GM12873 (cell line): ENCODE data around the gene SAXO1.

Experiments used
- CTCF ChIP-seq: IDR thresholded peaks from 2 replicates; pipeline ENCODE4 v1.5.1; 2012; ENCODE audit warnings: low read depth, mild to moderate bottlenecking, moderate library complexity, low read length, control low read depth; ENCODE audit not compliant: insufficient read depth; ENCODE audit errors: missing control alignments

Gene SAXO1

GRCh38 chr9:18997151-18997550 lies 35.9 kb downstream of the SAXO1 start:
- no peak for TF ChIP-seq CTCF

DNA sequence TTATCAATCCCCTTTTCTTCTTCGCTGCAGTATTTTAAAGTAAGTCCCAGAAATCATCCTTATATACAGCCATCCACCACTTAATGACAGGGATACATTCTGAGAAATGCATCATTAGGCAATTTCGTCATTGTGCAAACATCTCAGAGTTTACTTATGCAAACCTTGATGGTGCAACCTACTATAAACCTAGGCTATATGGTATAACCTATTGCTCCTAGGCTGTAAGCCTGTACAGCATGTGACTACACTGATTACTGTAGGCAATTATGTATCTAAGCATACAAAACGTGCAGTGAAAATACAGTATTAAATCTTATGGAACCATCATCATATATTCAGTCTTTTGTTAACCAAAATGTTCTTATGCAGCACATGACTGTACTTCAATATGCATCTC lies 36.8 kb downstream of the SAXO1 start:
- no peak for TF ChIP-seq CTCF

- no peak for TF ChIP-seq CTCF
Measured at GRCh38 chr9:18994263-18994916, 38.6 kb downstream of the SAXO1 start.

- no peak for TF ChIP-seq CTCF
Measured at GRCh38 chr9:18990494-18990893, 42.5 kb downstream of the SAXO1 start.

- no peak for TF ChIP-seq CTCF
Measured at GRCh38 chr9:18989865-18990264, 43.1 kb downstream of the SAXO1 start.

GRCh38 chr9:18989097-18989496 lies 43.9 kb downstream of the SAXO1 start:
- TF ChIP-seq CTCF = no peak

DNA sequence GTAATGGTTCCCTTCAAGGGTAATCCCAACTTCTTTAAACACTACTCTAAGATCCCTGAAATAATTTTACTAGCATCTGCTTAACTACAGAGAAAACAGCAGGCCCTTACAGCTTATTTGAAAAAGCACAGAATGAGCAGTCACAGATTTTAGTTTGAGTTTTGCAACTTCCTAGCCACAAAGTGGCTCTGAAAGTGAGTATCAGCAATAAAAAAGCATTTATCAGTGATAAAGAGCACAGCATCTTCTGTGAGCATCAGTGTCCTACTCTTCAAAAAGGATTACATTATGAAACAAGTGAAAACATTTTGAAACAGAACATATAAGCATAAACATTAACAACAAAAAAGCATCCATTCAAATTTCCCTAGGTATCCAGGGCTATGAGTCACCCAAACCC lies 45.0 kb downstream of the SAXO1 start:
- no peak for TF ChIP-seq CTCF
